HFFc6 (cell line): Measurements from ENCODE around the gene DENND1A. TPM values are rescaled to one million over a fixed set of nuclear protein-coding genes. Genes with fewer than 3 reads are reported as not detected.
"Not testable (repeated sequence)": the region's sequence is repeated elsewhere in the genome, so short reads cannot be mapped to it uniquely, and the experiment has no call there.

ENCODE experiments used
- DNase-seq: peaks from one replicate; pipeline ENCODE4 v3.0.0-alpha.2; 2018
- H3K27ac Mint-ChIP-seq: 2 replicates; pipeline ENCODE4 v1.8.0; 2020; ENCODE audit warnings: mild to moderate bottlenecking, mixed read lengths
- H3K27me3 Mint-ChIP-seq: 2 replicates; pipeline ENCODE4 v1.8.0; 2021; ENCODE audit warnings: mild to moderate bottlenecking, moderate library complexity, mixed read lengths; ENCODE audit not compliant: insufficient read depth
- H3K36me3 Mint-ChIP-seq: 2 replicates; pipeline ENCODE4 v1.8.0; 2021; ENCODE audit warnings: low read depth, mixed read lengths
- H3K4me1 Mint-ChIP-seq: 2 replicates; pipeline ENCODE4 v1.8.0; 2020; ENCODE audit warnings: low read depth, mixed read lengths
- H3K4me3 Mint-ChIP-seq: 2 replicates; pipeline ENCODE4 v1.8.0; 2020; ENCODE audit warnings: mild to moderate bottlenecking, moderate library complexity, mixed read lengths
- H3K9me3 Mint-ChIP-seq: 2 replicates; pipeline ENCODE4 v1.8.0; 2020; ENCODE audit warnings: mild to moderate bottlenecking, mixed read lengths
- CTCF ChIP-seq: fragments of 200-600 bp; sonication (generic); IDR thresholded peaks from 2 replicates; pipeline ENCODE4 v1.5.0; 2021; ENCODE audit warnings: antibody characterized with exemption, mild to moderate bottlenecking
- total RNA-seq, 6 experiments: library from RNA; stranded (reverse); fragmentation: NEBNext Ultra II Directional; extraction: Animal tissue kit (Norgen Biotek cat#: 25700); gene quantifications; 2 replicates in 1 of 6; 3 replicates in 5 of 6; pipeline ENCODE4 v1.2.3, GENCODE V29; 2021

Gene DENND1A
- total RNA-seq, 6 experiments from 2014 or later = 25.4 to 38.3 (median 30.3) TPM

- Mint-ChIP-seq H3K4me1 (no peaks in the 10 kb centered on the region), H3K4me3 (no peak overlapping the region), H3K9me3 (no peaks in the 10 kb centered on the region), H3K36me3 (peaks cover 12% of the 10 kb centered on the region; the same call in 1 of the 2 replicates), H3K27ac (no peak overlapping the region), H3K27me3 (peaks cover 2% of the 10 kb centered on the region; the same call in 1 of the 2 replicates)
- no peak for DNase-seq
- TF ChIP-seq CTCF = no peak
Observed at GRCh38 chr9:123912167-123912897, 17.6 kb downstream of the DENND1A start.

- H3K9me3 Mint-ChIP-seq = no peaks in the 10 kb centered on the region
- no peak for DNase-seq
- H3K36me3 Mint-ChIP-seq = peaks cover 12% of the 10 kb centered on the region; the same call in 1 of the 2 replicates
- peaks cover 2% of the 10 kb centered on the region; the same call in 1 of the 2 replicates for H3K27me3 Mint-ChIP-seq
- no peak for TF ChIP-seq CTCF
- no peak overlapping the region for H3K4me3 Mint-ChIP-seq
- no peaks in the 10 kb centered on the region for H3K4me1 Mint-ChIP-seq
- H3K27ac Mint-ChIP-seq = no peak overlapping the region
Observed at GRCh38 chr9:123911024-123911423, 18.9 kb downstream of the DENND1A start.

GRCh38 chr9:123909192-123909591, 20.7 kb downstream of the DENND1A start:
- H3K4me1 Mint-ChIP-seq, H3K27ac Mint-ChIP-seq, DNase-seq, H3K9me3 Mint-ChIP-seq, H3K27me3 Mint-ChIP-seq, H3K4me3 Mint-ChIP-seq: not testable (repeated sequence)
- H3K36me3 Mint-ChIP-seq = peaks cover 17% of the 10 kb centered on the region; the same call in 1 of the 2 replicates

GRCh38 chr9:123903550-123903949, 26.4 kb downstream of the DENND1A start:
- not testable (repeated sequence) for H3K4me3 Mint-ChIP-seq, H3K4me1 Mint-ChIP-seq, H3K27ac Mint-ChIP-seq, DNase-seq, H3K27me3 Mint-ChIP-seq
- H3K9me3 Mint-ChIP-seq = peaks cover 11% of the 10 kb centered on the region
- peaks cover 14% of the 10 kb centered on the region for H3K36me3 Mint-ChIP-seq

- Mint-ChIP-seq H3K4me1 (peaks cover 18% of the 10 kb centered on the region), H3K36me3 (no peaks in the 10 kb centered on the region), H3K9me3 (no peaks in the 10 kb centered on the region), H3K27ac (no peak overlapping the region), H3K4me3 (no peak overlapping the region), H3K27me3 (no peaks in the 10 kb centered on the region)
- no peak for DNase-seq
- TF ChIP-seq CTCF = no peak
Observed at GRCh38 chr9:123894822-123895221, 35.1 kb downstream of the DENND1A start.

GRCh38 chr9:123893831-123894460, 36.0 kb downstream of the DENND1A start:
- H3K9me3 Mint-ChIP-seq = no peaks in the 10 kb centered on the region
- peak overlapping the region; percentile 25; the same call in 1 of the 2 replicates for H3K4me3 Mint-ChIP-seq
- no peaks in the 10 kb centered on the region for H3K27me3 Mint-ChIP-seq
- DNase-seq = peak; percentile 11
- H3K4me1 Mint-ChIP-seq = peaks cover 18% of the 10 kb centered on the region
- peak overlapping the region; percentile 55 for H3K27ac Mint-ChIP-seq
- no peak for TF ChIP-seq CTCF
- no peaks in the 10 kb centered on the region for H3K36me3 Mint-ChIP-seq
